K562 (cell line): ENCODE results near the gene SMPDL3B. TPM values are rescaled to one million over a fixed set of nuclear protein-coding genes. Genes with fewer than 3 reads are reported as not detected.

Source experiments
- ATAC-seq: fragments of 200-7000 bp; cut with Tn5 transposase; 3 replicates; pipeline ENCODE4 v1.9.1; 2020; ENCODE audit warnings: moderate library complexity
- BruUV-seq: library from RNA; stranded (reverse); fragments of 400-500 nt; replicated peaks from 2 replicates; lab custom pipeline; 2021; lab: Mats Ljungman, UMichigan
- CTCF ChIA-PET: fragments of 300-600 bp; formaldehyde crosslinking; extraction: SDS; loops from one replicate; lab custom pipeline; 2021; ENCODE audit warnings: low intra/inter-chr PET ratio; lab: Yijun Ruan, JAX
- POLR2A ChIA-PET: fragments of 300-600, 350-650 bp; sonication (Branson Sonifier 250); formaldehyde crosslinking; extraction: SDS; loops from one replicate; lab custom pipeline; 2021; ENCODE audit warnings: antibody characterized with exemption, inconsistent platforms; lab: Yijun Ruan, JAX
- DNase-seq, 4 experiments: peaks; one replicate each; pipeline versions ENCODE4 v3.0.0 to v3.0.0-alpha.2; 2011 to 2018; ENCODE audit warnings: low spot score in 3 of 4, mixed read lengths in 3 of 4; ENCODE audit errors: extremely low read depth in 1 of 4
- FAIRE-seq: peaks from 2 replicates; lab custom pipeline; 2011; peaks lifted over from hg19 to GRCh38; lab: Jason Lieb, UNC
- H2AFZ ChIP-seq: 2 replicates; pipeline ENCODE4 v1.6.0; 2011; ENCODE audit warnings: low read depth, low read length, control low read depth, inconsistent platforms
- H3K27ac ChIP-seq: fragments of 200-600 bp; 3 replicates; pipeline ENCODE4 v1.8.0; 2011; ENCODE audit warnings: low read depth, mild to moderate bottlenecking, control low read depth, inconsistent platforms, low read length, moderate library complexity, mixed read lengths; ENCODE audit errors: extremely low read depth
- H3K27me3 ChIP-seq, 2 experiments: fragments of 300-600 bp in 1 of 2; 2 replicates in 1 of 2; 3 replicates in 1 of 2; pipeline versions ENCODE4 v1.6.0 to v1.8.0; 2011; ENCODE audit warnings: inconsistent platforms in 2 of 2, low read length in 2 of 2, mild to moderate bottlenecking in 1 of 2, mixed read lengths in 1 of 2, moderate library complexity in 1 of 2; ENCODE audit not compliant: control insufficient read depth in 2 of 2, insufficient read depth in 2 of 2
- H3K36me3 ChIP-seq: fragments of 300-600 bp; 3 replicates; pipeline ENCODE4 v1.8.0; 2011; ENCODE audit warnings: mild to moderate bottlenecking, low read length, inconsistent platforms; ENCODE audit not compliant: control insufficient read depth, insufficient read depth
- H3K4me1 ChIP-seq, 2 experiments: fragments of 200-600 bp in 1 of 2; replicated peaks in 1 of 2; 2 replicates in 1 of 2; 3 replicates in 1 of 2; pipeline versions ENCODE4 v1.5.1 to v1.8.0; 2011; ENCODE audit warnings: inconsistent platforms in 2 of 2, low read length in 2 of 2, mild to moderate bottlenecking in 1 of 2, mixed read lengths in 1 of 2, moderate library complexity in 1 of 2; ENCODE audit not compliant: control insufficient read depth in 2 of 2, insufficient read depth in 2 of 2
- H3K4me2 ChIP-seq: 2 replicates; pipeline ENCODE4 v1.6.1; 2011; ENCODE audit warnings: low read length, control low read depth, inconsistent platforms, mixed read lengths; ENCODE audit not compliant: insufficient read depth
- H3K4me3 ChIP-seq: fragments of 200-600 bp; sonication (generic), shearing (Covaris generic); 2 replicates; pipeline ENCODE4 v1.5.1; 2016; ENCODE audit warnings: control low read depth, inconsistent platforms
- H3K79me2 ChIP-seq: fragments of 200-600 bp; 3 replicates; pipeline ENCODE4 v1.8.0; 2011; ENCODE audit warnings: low read length, inconsistent platforms; ENCODE audit not compliant: control insufficient read depth, insufficient read depth
- H3K9ac ChIP-seq, 2 experiments: 2 replicates each; pipeline versions ENCODE4 v1.6.0 to v1.6.1; 2011; ENCODE audit warnings: low read depth in 2 of 2, low read length in 2 of 2, control low read depth in 1 of 2, inconsistent platforms in 1 of 2, mild to moderate bottlenecking in 1 of 2, mixed read lengths in 1 of 2; ENCODE audit not compliant: insufficient read depth in 1 of 2
- H3K9me1 ChIP-seq: one replicate; pipeline ENCODE4 v1.6.0; 2011; ENCODE audit warnings: inconsistent platforms, mild to moderate bottlenecking, low read length, moderate library complexity; ENCODE audit not compliant: control insufficient read depth, insufficient read depth
- H3K9me3 ChIP-seq: replicated peaks from 2 replicates; pipeline ENCODE4 v1.5.1; 2011; ENCODE audit warnings: low read depth, low read length, inconsistent platforms; ENCODE audit not compliant: control insufficient read depth, insufficient read depth
- H4K20me1 ChIP-seq: replicated peaks from 2 replicates; pipeline ENCODE4 v1.6.1; 2011; ENCODE audit warnings: low read length, inconsistent platforms, mixed read lengths; ENCODE audit not compliant: control insufficient read depth, insufficient read depth
- ATF2 ChIP-seq: sonication (generic); formaldehyde crosslinking; IDR thresholded peaks from 2 replicates; pipeline ENCODE4 v1.8.1; 2022; ENCODE audit warnings: missing genetic modification reagents
- FOXA1 ChIP-seq: fragments of 450-650 bp; IDR thresholded peaks from 2 replicates; pipeline ENCODE4 v1.6.1; 2016; ENCODE audit warnings: mild to moderate bottlenecking, borderline replicate concordance
- GTF2F1 ChIP-seq: IDR thresholded peaks from 2 replicates; pipeline ENCODE4 v1.6.1; 2011; ENCODE audit warnings: low read depth, low read length, improper control_type of control experiment
- KAT2B ChIP-seq: IDR thresholded peaks from one replicate; pipeline ENCODE4 v1.6.1; 2012; ENCODE audit warnings: low read depth, mild to moderate bottlenecking, control low read depth, inconsistent platforms, low read length, moderate library complexity
- KDM4B ChIP-seq, 2 experiments: fragments of 450-650 bp in 1 of 2; sonication (generic) in 1 of 2; IDR thresholded peaks; 2 replicates each; pipeline ENCODE4 v1.6.1; 2016 to 2017; ENCODE audit warnings: borderline replicate concordance in 2 of 2, antibody characterized with exemption in 1 of 2, low read depth in 1 of 2, mild to moderate bottlenecking in 1 of 2
- MEF2A ChIP-seq: IDR thresholded peaks from 2 replicates; pipeline ENCODE4 v1.6.1; 2011; ENCODE audit warnings: low read depth, mild to moderate bottlenecking, low read length, moderate library complexity; ENCODE audit not compliant: control insufficient read depth
- ZFP1 ChIP-seq: fragments of 450-650 bp; formaldehyde crosslinking; IDR thresholded peaks from 2 replicates; pipeline ENCODE4 v1.4.0; 2020; ENCODE audit warnings: mild to moderate bottlenecking, mixed read lengths
- ZNF551 ChIP-seq: fragments of 250-450 bp; sonication (Bioruptor Pico); IDR thresholded peaks from 2 replicates; pipeline ENCODE4 v1.5.0; 2021; ENCODE audit warnings: mild to moderate bottlenecking, moderate library complexity
- WGBS: fragments of 100-300 bp; shearing (Covaris generic); methylation state at CpG from one replicate; pipeline ENCODE4 v1.1.6; 2016; ENCODE audit warnings: low coverage, mixed read lengths; ENCODE audit not compliant: insufficient coverage; ENCODE audit errors: missing lambda C conversion rate; 5-methylcytosine and 5-hydroxymethylcytosine counted together
- in situ Hi-C: fragments of 300-500 bp; cut with MboI; formaldehyde crosslinking; loops from 4 replicates; pipeline ENCODE4 v1.15.0; 2018; ENCODE audit warnings: inconsistent platforms, mixed read lengths
- intact Hi-C: fragments of 100-400 bp; cut with micrococcal nuclease; formaldehyde crosslinking; loops from 2 replicates; pipeline ENCODE4 v1.14.2; 2022
- polyA plus RNA-seq, 8 experiments: library from polyadenylated mRNA; depleted of rRNA in 4 of 8; stranded (reverse) in 5 of 8; unstranded in 3 of 8; fragments of >200 nt; fragmentation: Nextera tagmentation in 2 of 8; fragmentation: Illumina TruSeq in 1 of 8; extraction: Ambion mirVana in 2 of 8; extraction: Trizol in 1 of 8; gene quantifications; 2 replicates each; pipeline versions ENCODE4 v1.2.1 to v1.2.3, GENCODE V29; 2011 to 2014; ENCODE audit warnings: inconsistent platforms in 1 of 8, missing spikeins in 1 of 8
- total RNA-seq, 7 experiments: library from RNA; depleted of rRNA in 6 of 7; stranded (reverse); fragments of >200 nt in 6 of 7; fragmentation: Illumina TruSeq in 2 of 7; extraction: Trizol in 2 of 7; gene quantifications; 2 replicates each; pipeline versions ENCODE4 v1.2.1 to v1.2.3, GENCODE V29; 2011 to 2021; ENCODE audit warnings: low replicate concordance in 1 of 7
- TF ChIP-seq, protein P1 (sequence below): fragments of 250-450 bp; sonication (Bioruptor Pico); IDR thresholded peaks from 2 replicates; pipeline ENCODE4 v1.4.0; 2020; ENCODE audit warnings: borderline replicate concordance
- TF ChIP-seq, protein P2 (sequence below), 2 experiments: fragments of 450-650 bp; formaldehyde crosslinking in 1 of 2; IDR thresholded peaks; 2 replicates each; pipeline versions ENCODE4 v1.4.0 to v1.6.1; 2014 to 2020; ENCODE audit warnings: mild to moderate bottlenecking in 2 of 2, borderline replicate concordance in 1 of 2, low read depth in 1 of 2

SMPDL3B gene
- total and polyA plus RNA-seq, 9 of the 15 experiments (the other 6 are each of a cell fraction or from before 2014, with no cell fraction given), result 0.07 to 1.2 (median 0.73) TPM

DNA sequence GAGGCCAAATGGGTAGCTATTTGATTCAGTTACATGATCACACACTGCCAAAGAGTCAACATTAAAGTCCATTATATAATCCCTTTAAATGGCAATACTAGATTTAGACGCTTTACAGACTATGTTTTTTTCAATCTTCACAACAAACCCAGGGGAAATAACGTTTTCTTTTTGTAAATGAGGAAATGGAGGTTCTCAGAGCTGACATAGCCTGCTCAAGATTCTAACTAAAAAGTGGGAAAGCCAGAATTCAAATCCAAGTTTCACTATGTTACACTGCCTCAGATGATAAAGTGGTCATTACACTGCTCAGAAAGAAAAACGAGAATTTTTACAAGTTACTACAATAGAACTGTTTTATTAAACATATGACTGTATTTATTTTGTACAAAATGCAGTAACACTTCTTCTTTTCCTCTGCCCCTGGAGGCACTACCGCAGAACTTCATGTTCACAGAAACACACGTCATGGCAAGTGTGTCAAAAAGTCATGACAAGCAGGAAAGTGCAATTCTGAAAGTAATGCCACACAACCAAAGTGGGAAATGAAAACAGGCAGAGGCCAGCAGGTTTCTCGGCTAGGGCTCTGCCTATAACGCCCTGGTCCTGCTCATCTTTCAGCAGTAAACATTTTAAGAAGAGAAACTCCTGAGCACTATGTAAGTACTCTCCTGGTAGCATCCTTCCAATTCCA lies 43.5 kb upstream of the SMPDL3B start:
- H3K9me3 ChIP-seq, result no peaks in the 10 kb centered on the region
- BruUV-seq, result TSS peak; percentile 43
- TF ChIP-seq KAT2B (no peak), ATF2 (CRISPR knock-in tag) (no peak), GTF2F1 (no peak), MEF2A (no peak), ZFP1 (CRISPR knock-in tag) (no peak), FOXA1 (no peak), ZNF551 (CRISPR knock-in tag) (no peak), KDM4B (IDR thresholded peaks at IDR 0.05; ENCODE audit: borderline replicate concordance in 2 of 2, low read depth in 1 of 2) (no peak)
- TF ChIP-seq, protein P1, sequence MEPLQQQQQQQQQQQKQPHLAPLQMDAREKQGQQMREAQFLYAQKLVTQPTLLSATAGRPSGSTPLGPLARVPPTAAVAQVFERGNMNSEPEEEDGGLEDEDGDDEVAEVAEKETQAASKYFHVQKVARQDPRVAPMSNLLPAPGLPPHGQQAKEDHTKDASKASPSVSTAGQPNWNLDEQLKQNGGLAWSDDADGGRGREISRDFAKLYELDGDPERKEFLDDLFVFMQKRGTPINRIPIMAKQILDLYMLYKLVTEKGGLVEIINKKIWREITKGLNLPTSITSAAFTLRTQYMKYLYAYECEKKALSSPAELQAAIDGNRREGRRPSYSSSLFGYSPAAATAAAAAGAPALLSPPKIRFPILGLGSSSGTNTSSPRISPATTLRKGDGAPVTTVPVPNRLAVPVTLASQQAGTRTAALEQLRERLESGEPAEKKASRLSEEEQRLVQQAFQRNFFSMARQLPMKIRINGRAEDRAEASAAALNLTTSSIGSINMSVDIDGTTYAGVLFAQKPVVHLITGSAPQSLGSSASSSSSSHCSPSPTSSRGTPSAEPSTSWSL (CRISPR knock-in tag), result no peak
- TF ChIP-seq, protein P2, sequence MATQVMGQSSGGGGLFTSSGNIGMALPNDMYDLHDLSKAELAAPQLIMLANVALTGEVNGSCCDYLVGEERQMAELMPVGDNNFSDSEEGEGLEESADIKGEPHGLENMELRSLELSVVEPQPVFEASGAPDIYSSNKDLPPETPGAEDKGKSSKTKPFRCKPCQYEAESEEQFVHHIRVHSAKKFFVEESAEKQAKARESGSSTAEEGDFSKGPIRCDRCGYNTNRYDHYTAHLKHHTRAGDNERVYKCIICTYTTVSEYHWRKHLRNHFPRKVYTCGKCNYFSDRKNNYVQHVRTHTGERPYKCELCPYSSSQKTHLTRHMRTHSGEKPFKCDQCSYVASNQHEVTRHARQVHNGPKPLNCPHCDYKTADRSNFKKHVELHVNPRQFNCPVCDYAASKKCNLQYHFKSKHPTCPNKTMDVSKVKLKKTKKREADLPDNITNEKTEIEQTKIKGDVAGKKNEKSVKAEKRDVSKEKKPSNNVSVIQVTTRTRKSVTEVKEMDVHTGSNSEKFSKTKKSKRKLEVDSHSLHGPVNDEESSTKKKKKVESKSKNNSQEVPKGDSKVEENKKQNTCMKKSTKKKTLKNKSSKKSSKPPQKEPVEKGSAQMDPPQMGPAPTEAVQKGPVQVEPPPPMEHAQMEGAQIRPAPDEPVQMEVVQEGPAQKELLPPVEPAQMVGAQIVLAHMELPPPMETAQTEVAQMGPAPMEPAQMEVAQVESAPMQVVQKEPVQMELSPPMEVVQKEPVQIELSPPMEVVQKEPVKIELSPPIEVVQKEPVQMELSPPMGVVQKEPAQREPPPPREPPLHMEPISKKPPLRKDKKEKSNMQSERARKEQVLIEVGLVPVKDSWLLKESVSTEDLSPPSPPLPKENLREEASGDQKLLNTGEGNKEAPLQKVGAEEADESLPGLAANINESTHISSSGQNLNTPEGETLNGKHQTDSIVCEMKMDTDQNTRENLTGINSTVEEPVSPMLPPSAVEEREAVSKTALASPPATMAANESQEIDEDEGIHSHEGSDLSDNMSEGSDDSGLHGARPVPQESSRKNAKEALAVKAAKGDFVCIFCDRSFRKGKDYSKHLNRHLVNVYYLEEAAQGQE (IDR thresholded peaks at IDR 0.05; ENCODE audit: borderline replicate concordance), result no peak
- TF ChIP-seq, protein P2 (CRISPR knock-in tag; IDR thresholded peaks at IDR 0.05; ENCODE audit: low read depth), result no peak
- TF ChIP-seq, all 486 proteins: peak for 0
- CTCF ChIA-PET, result no interaction called here
- no peak overlapping the region for H2AFZ ChIP-seq
- WGBS, result 70% methylated on average over 7 of the region's 7 CpGs
- H3K4me3 ChIP-seq, result no peak overlapping the region
- H3K9me1 ChIP-seq, result no peaks in the 10 kb centered on the region
- no peaks in the 10 kb centered on the region for H3K79me2 ChIP-seq
- no peak overlapping the region for H3K4me2 ChIP-seq
- peaks cover 86% of the 10 kb centered on the region for H3K36me3 ChIP-seq
- H3K27me3 ChIP-seq, result no peaks in the 10 kb centered on the region
- H3K27ac ChIP-seq, result no peak overlapping the region
- in situ Hi-C loops (no loop called here), intact Hi-C loops (no loop called here)
- ATAC-seq, result no peak
- DNase-seq, result no peak
- no peak overlapping the region for H3K9ac ChIP-seq
- H3K4me1 ChIP-seq, result 0 out of 5 replicates have a peak, but pooled peaks cover 0 to 2% of the 10 kb centered on the region in 2 experiments
- H4K20me1 ChIP-seq, result no peaks in the 10 kb centered on the region
- no peak for FAIRE-seq
- POLR2A ChIA-PET, result interaction anchor here (0.6 to 2.7 kb wide), 5 partner anchors 8 to 66 kb away, joined by 3 to 16 read pairs (median 3); no protein-coding TSS in a partner anchor
